Thymus (tissue), 14 donors: ENCODE data around the gene BCL11A. TPM values are rescaled to one million over a fixed set of nuclear protein-coding genes. Genes with fewer than 3 reads are reported as not detected.

Experiments
- DNase-seq, 9 donors: peaks; one replicate each; pipeline ENCODE4 v3.0.0-alpha.2; 2013; ENCODE audit warnings: low spot score in 9 of 9, low read depth in 6 of 9, missing footprints in 1 of 9
- H3K27ac ChIP-seq, 2 donors: one replicate each; pipeline ENCODE4 v1.5.1; 2013; ENCODE audit warnings: control low read depth in 1 of 2, low read depth in 1 of 2, low read length in 1 of 2, mild to moderate bottlenecking in 1 of 2, moderate library complexity in 1 of 2
- H3K27me3 ChIP-seq, 2 donors: one replicate each; pipeline ENCODE4 v1.5.1; 2013; ENCODE audit warnings: low read length in 1 of 2; ENCODE audit not compliant: control insufficient read depth in 2 of 2, insufficient read depth in 1 of 2
- H3K36me3 ChIP-seq, 2 donors: one replicate each; pipeline ENCODE4 v1.5.1; 2013; ENCODE audit warnings: low read length in 1 of 2, mild to moderate bottlenecking in 1 of 2, moderate library complexity in 1 of 2; ENCODE audit not compliant: control insufficient read depth in 2 of 2, insufficient read depth in 2 of 2
- H3K4me1 ChIP-seq, 2 donors: one replicate each; pipeline ENCODE4 v1.5.1; 2013; ENCODE audit warnings: low read length in 2 of 2; ENCODE audit not compliant: control insufficient read depth in 2 of 2, insufficient read depth in 2 of 2
- H3K4me3 ChIP-seq, 2 donors: one replicate each; pipeline ENCODE4 v1.5.1; 2013; ENCODE audit warnings: low read length in 2 of 2, control low read depth in 1 of 2, mild to moderate bottlenecking in 1 of 2
- H3K9me3 ChIP-seq, 2 donors: one replicate each; pipeline ENCODE4 v1.5.1; 2013; ENCODE audit warnings: low read length in 1 of 2, mild to moderate bottlenecking in 1 of 2; ENCODE audit not compliant: control insufficient read depth in 2 of 2, insufficient read depth in 1 of 2
- WGBS: extraction: QIAGEN DNeasy Blood & Tissue Kit; methylation state at CpG from one replicate; pipeline ENCODE4 v1.1.7; 2013; 5-methylcytosine and 5-hydroxymethylcytosine counted together
- long read RNA-seq, 10 donors: transcript quantifications; one replicate each; lab custom pipeline, GENCODE V29; 2026
- polyA plus RNA-seq: library from polyadenylated mRNA; stranded (reverse); fragments of 200-250 nt; gene quantifications from one replicate; pipeline ENCODE4 v1.2.3, GENCODE V29; 2013
- total RNA-seq: library from RNA; stranded (reverse); fragments of 120-200 nt; gene quantifications from one replicate; pipeline ENCODE4 v1.2.4, GENCODE V29; 2013
- donor health status: healthy.

BCL11A gene
- total RNA-seq (27.9 TPM), polyA plus RNA-seq (33.6 TPM)
- long read RNA-seq, donor 1, result 0 reads
- long read RNA-seq, donor 2, full-length matches to known transcripts, result 82 of 93 reads
- long read RNA-seq, donor 2, partial matches to known transcripts, result 11 of 93 reads
- long read RNA-seq, donor 2, other reads (novel, unspliced or antisense), result 0 of 93 reads
- long read RNA-seq, donor 3, full-length matches to known transcripts, result 28 of 28 reads
- long read RNA-seq, donor 3, partial matches to known transcripts, result 0 of 28 reads
- long read RNA-seq, donor 3, other reads (novel, unspliced or antisense), result 0 of 28 reads
- long read RNA-seq, donor 4, full-length matches to known transcripts, result 19 of 35 reads
- long read RNA-seq, donor 4, partial matches to known transcripts, result 16 of 35 reads
- long read RNA-seq, donor 4, other reads (novel, unspliced or antisense), result 0 of 35 reads
- long read RNA-seq, donor 5, full-length matches to known transcripts, result 29 of 34 reads
- long read RNA-seq, donor 5, partial matches to known transcripts, result 5 of 34 reads
- long read RNA-seq, donor 5, other reads (novel, unspliced or antisense), result 0 of 34 reads
- long read RNA-seq, donor 6, full-length matches to known transcripts, result 36 of 55 reads
- long read RNA-seq, donor 6, partial matches to known transcripts, result 19 of 55 reads
- long read RNA-seq, donor 6, other reads (novel, unspliced or antisense), result 0 of 55 reads
- long read RNA-seq, donor 7, full-length matches to known transcripts, result 20 of 20 reads
- long read RNA-seq, donor 7, partial matches to known transcripts, result 0 of 20 reads
- long read RNA-seq, donor 7, other reads (novel, unspliced or antisense), result 0 of 20 reads
- long read RNA-seq, donor 8, full-length matches to known transcripts, result 8 of 8 reads
- long read RNA-seq, donor 8, partial matches to known transcripts, result 0 of 8 reads
- long read RNA-seq, donor 8, other reads (novel, unspliced or antisense), result 0 of 8 reads
- long read RNA-seq, donor 9, full-length matches to known transcripts, result 19 of 19 reads
- long read RNA-seq, donor 9, partial matches to known transcripts, result 0 of 19 reads
- long read RNA-seq, donor 9, other reads (novel, unspliced or antisense), result 0 of 19 reads
- long read RNA-seq, donor 10, full-length matches to known transcripts, result 20 of 20 reads
- long read RNA-seq, donor 10, partial matches to known transcripts, result 0 of 20 reads
- long read RNA-seq, donor 10, other reads (novel, unspliced or antisense), result 0 of 20 reads

- peak in 5 of 9 donors; percentile 41 to 80 (median 64) for DNase-seq
- Histone ChIP-seq H3K4me1 (peaks cover 8 to 25% of the 10 kb centered on the region in 2 donors), H3K9me3 (no peaks in the 10 kb centered on the region), H3K4me3 (peak within 1 kb of the TSS; percentile 93), H3K27ac (peak within 1 kb of the TSS; percentile 94 to 96), H3K36me3 (no peaks in the 10 kb centered on the region), H3K27me3 (no peaks in the 10 kb centered on the region)
- WGBS, result 2% methylated on average over 35 of the region's 35 CpGs
These were observed at the start of gene BCL11A for GRCh38 chr2:60553495-60554073. Gene BCL11A (minus strand): TSS chr2:60553654. CDS start chr2:60553270, 384 bp downstream.

GRCh38 chr2:60602828-60603532 lies 49.5 kb upstream of the BCL11A start:
- no peaks in the 10 kb centered on the region for H3K36me3 ChIP-seq
- H3K27me3 ChIP-seq, result no peaks in the 10 kb centered on the region
- peaks cover 0 to 4% of the 10 kb centered on the region in 2 donors for H3K9me3 ChIP-seq
- H3K27ac ChIP-seq, result peak overlapping the region in 1 of 2 donors; percentile 55
- 93% methylated on average over 12 of the region's 12 CpGs for WGBS
- no peak overlapping the region for H3K4me3 ChIP-seq
- DNase-seq, result no peak
- no peaks in the 10 kb centered on the region for H3K4me1 ChIP-seq

DNA sequence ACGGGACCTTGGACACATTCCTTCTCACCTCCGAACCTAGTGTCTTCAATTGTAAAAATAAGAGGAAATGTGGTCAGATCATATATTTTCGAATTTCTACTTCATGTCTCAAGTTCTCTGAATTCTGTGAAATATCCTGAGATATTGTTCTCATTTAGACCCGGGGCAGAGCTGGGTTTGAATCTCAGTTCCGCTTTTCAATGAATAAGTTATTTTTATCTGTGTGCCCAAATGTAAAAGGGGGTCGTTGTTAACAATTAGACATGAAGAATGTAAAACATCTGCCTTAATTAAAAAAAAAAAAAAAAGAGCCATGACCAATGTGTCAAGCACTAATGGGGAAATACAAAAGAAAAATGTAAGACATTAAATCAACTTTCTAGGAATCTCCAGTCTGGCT lies 48.9 kb upstream of the BCL11A start:
- DNase-seq, result no peak
- H3K9me3 ChIP-seq, result peaks cover 0 to 4% of the 10 kb centered on the region in 2 donors
- H3K27ac ChIP-seq, result no peak overlapping the region
- H3K36me3 ChIP-seq, result no peaks in the 10 kb centered on the region
- 88% methylated on average over 6 of the region's 6 CpGs for WGBS
- no peaks in the 10 kb centered on the region for H3K4me1 ChIP-seq
- no peak overlapping the region for H3K4me3 ChIP-seq
- no peaks in the 10 kb centered on the region for H3K27me3 ChIP-seq

- H3K27me3 ChIP-seq, result no peaks in the 10 kb centered on the region
- H3K4me3 ChIP-seq, result no peak overlapping the region
- H3K9me3 ChIP-seq, result peaks cover 0 to 4% of the 10 kb centered on the region in 2 donors
- H3K36me3 ChIP-seq, result no peaks in the 10 kb centered on the region
- WGBS, result 98% methylated on average over 3 of the region's 3 CpGs
- H3K27ac ChIP-seq, result no peak overlapping the region
- no peak for DNase-seq
- no peaks in the 10 kb centered on the region for H3K4me1 ChIP-seq
These were observed 44.8 kb upstream of the BCL11A start for GRCh38 chr2:60598271-60598670.

DNA sequence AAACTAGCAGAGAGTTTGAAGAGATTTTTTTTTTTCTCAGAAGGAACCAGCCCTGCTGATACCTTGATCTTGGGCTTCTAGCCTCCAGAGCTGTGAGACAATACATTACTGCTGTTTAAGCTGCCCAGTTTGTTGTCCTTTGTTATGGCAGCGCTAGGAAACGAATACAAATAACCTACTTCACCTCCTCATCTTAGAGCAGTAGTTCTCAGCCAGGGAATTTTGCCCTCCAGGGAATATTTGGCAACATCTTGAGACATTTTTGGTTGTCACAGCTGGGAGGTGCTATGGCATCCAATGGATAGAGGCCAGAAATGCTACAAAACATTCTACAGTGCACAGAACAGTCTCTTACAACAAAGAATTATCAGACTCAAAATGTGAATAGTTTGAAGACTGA lies 43.9 kb upstream of the BCL11A start:
- H3K27me3 ChIP-seq, result no peaks in the 10 kb centered on the region
- DNase-seq, result no peak
- H3K36me3 ChIP-seq, result no peaks in the 10 kb centered on the region
- H3K27ac ChIP-seq, result no peak overlapping the region
- no peak overlapping the region for H3K4me3 ChIP-seq
- 98% methylated on average over 2 of the region's 2 CpGs for WGBS
- no peaks in the 10 kb centered on the region for H3K4me1 ChIP-seq
- H3K9me3 ChIP-seq, result peaks cover 0 to 4% of the 10 kb centered on the region in 2 donors

GRCh38 chr2:60596411-60596810 lies 43.0 kb upstream of the BCL11A start:
- WGBS, result 90% methylated on average over 2 of the region's 2 CpGs
- no peak for DNase-seq
- Histone ChIP-seq H3K9me3 (peaks cover 0 to 4% of the 10 kb centered on the region in 2 donors), H3K4me1 (no peaks in the 10 kb centered on the region), H3K36me3 (no peaks in the 10 kb centered on the region), H3K27me3 (no peaks in the 10 kb centered on the region), H3K27ac (no peak overlapping the region), H3K4me3 (no peak overlapping the region)

GRCh38 chr2:60595953-60596352 lies 42.5 kb upstream of the BCL11A start:
- Histone ChIP-seq H3K36me3 (no peaks in the 10 kb centered on the region), H3K9me3 (peaks cover 0 to 4% of the 10 kb centered on the region in 2 donors), H3K4me1 (no peaks in the 10 kb centered on the region), H3K27me3 (no peaks in the 10 kb centered on the region), H3K27ac (no peak overlapping the region), H3K4me3 (no peak overlapping the region)
- no peak for DNase-seq
- 98% methylated on average over 4 of the region's 4 CpGs for WGBS

GRCh38 chr2:60589104-60589503 lies 35.6 kb upstream of the BCL11A start:
- Histone ChIP-seq H3K4me3 (no peak overlapping the region), H3K36me3 (no peaks in the 10 kb centered on the region), H3K27ac (no peak overlapping the region), H3K4me1 (no peaks in the 10 kb centered on the region), H3K27me3 (no peaks in the 10 kb centered on the region), H3K9me3 (no peaks in the 10 kb centered on the region)
- DNase-seq, result no peak
